ENCODE measurements around the gene CPLX3.

Gene CPLX3

DNA sequence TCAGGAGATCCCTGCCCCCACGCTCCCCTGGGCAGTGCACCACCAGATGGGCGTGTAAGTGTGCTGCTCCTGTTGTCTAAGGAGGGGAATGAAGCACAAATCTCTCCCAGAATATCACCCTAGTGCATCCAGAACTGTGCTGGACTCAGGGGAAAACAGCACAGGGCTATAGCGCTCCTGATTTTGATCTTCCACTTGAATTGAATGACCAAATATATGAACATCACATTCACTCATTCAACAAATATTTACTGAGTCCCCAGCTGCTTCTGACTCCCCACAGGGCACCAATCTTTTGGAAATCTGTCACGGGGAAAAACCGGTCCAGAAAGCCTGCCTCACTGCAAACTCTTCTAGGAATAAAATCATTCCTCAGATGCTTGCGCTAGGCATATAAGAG lies 2.4 kb downstream of the CPLX3 start:
- H3K4me3 ChIP-seq (ENCODE audit: low read depth, low read length): no peak overlapping the region
- TF ChIP-seq, protein P1, sequence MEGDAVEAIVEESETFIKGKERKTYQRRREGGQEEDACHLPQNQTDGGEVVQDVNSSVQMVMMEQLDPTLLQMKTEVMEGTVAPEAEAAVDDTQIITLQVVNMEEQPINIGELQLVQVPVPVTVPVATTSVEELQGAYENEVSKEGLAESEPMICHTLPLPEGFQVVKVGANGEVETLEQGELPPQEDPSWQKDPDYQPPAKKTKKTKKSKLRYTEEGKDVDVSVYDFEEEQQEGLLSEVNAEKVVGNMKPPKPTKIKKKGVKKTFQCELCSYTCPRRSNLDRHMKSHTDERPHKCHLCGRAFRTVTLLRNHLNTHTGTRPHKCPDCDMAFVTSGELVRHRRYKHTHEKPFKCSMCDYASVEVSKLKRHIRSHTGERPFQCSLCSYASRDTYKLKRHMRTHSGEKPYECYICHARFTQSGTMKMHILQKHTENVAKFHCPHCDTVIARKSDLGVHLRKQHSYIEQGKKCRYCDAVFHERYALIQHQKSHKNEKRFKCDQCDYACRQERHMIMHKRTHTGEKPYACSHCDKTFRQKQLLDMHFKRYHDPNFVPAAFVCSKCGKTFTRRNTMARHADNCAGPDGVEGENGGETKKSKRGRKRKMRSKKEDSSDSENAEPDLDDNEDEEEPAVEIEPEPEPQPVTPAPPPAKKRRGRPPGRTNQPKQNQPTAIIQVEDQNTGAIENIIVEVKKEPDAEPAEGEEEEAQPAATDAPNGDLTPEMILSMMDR (conservative IDR thresholded peaks at IDR 0.05; ENCODE audit: low read depth, low read length): no peak
- DNase-seq (ENCODE audit: low read depth): no peak

DNA sequence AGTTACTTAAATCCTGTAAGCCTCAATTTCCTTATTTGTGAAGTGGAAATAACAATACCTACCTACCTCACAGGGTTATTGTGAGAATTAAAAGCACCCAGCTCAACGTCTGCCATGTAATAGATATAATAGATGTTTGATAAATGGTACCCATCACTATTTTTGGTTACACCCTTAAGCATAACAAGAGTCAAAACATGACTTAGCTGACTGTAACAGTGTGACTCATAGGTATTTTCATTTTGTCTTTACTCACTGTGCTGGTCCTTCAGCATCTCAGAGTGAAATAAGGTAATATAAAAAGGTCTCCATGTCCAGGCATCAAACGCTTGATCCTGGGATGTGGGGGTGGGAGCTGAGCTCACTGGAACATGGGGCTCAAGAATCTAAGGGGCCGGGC lies 3.1 kb downstream of the CPLX3 start:
- no peak for DNase-seq (ENCODE audit: low read depth)
- TF ChIP-seq, protein P1 (conservative IDR thresholded peaks at IDR 0.05; ENCODE audit: low read depth, low read length): no peak
- H3K4me3 ChIP-seq (ENCODE audit: low read depth, low read length): no peak overlapping the region

DNA sequence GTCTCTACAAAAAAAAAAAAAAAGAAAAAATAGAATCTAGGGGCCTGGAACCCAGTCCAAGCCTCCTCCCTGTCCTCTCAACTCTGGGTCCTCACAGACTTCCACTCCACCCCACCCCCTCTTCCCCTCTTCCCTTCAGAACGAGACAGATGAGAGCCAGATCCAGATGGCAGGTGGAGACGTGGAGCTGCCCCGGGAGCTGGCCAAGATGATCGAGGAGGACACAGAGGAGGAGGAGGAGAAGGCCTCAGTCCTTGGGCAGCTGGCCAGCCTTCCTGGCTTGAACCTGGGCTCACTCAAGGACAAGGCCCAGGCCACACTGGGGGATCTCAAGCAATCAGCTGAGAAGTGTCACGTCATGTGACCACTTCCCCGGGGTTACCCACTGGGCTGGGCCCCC lies 3.6 kb downstream of the CPLX3 start:
- no peak for DNase-seq (ENCODE audit: low read depth)
- TF ChIP-seq, protein P1 (conservative IDR thresholded peaks at IDR 0.05; ENCODE audit: low read depth, low read length): no peak
- H3K4me3 ChIP-seq (ENCODE audit: low read depth, low read length): no peak overlapping the region

DNA sequence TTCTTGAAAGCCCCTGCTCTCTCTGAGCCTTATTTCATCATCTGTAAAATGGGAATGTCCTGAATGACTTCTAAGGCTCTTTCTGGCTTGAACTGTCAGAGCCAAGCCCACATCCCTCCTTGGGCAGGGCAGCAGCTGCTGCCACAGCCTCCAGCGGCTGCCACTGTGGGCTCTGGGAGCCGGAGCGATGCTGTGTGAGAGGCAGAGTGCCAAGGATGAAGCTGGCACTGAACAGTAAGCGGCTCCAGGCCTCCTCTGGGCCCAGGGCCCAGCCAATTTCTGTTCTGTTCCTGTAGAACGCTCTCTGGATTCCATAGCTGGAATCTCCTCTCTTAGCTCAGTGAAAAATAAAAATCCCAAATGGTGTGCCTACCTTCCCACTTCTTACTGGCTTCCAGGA lies 4.4 kb downstream of the CPLX3 start:
- no peak overlapping the region for H3K4me3 ChIP-seq (ENCODE audit: low read depth, low read length)
- DNase-seq (ENCODE audit: low read depth): no peak

DNA sequence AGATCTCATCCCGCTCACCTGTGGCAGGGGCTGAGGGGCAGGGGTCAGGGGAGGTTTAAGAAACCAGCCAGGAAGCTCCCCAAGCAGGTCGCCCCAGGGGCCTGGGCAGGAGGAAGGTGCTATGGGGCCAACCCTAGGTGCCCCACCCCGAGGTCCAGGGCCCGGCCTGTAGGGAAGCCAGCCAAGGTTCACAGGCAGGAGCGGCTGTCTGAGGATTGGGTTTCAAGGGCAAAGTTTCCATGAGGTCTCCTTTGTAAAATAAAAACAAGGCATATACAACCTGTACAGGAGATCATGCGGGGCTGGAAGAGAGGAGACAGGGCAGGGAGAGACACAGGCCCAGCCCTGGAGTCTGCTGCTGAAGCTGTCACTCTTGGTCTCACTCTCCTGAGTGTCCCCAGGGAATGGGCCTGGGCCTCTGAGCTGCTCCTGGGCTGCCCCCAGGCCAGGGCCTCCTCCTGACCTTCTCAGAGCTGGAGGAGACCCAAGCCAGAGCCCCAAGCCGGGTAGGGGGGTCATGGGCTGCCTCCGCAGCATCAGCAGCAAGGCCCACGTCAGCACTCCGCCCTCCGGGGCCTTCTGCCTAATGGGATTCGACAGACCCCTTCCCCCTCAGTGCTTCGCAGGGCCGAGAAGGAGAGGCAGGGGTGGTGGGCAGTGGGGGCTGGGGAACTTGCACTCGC lies 5.5 kb downstream of the CPLX3 start:
- TF ChIP-seq, protein P1 (conservative IDR thresholded peaks at IDR 0.05; ENCODE audit: low read depth, low read length): no peak
- no peak for DNase-seq (ENCODE audit: low read depth)
- H3K4me3 ChIP-seq (ENCODE audit: low read depth, low read length): no peak overlapping the region

More for the DNA sequence above, 4.4 kb downstream of the CPLX3 start:
- TF ChIP-seq, protein P1 (conservative IDR thresholded peaks at IDR 0.05; ENCODE audit: low read depth, low read length): no peak

DNA sequence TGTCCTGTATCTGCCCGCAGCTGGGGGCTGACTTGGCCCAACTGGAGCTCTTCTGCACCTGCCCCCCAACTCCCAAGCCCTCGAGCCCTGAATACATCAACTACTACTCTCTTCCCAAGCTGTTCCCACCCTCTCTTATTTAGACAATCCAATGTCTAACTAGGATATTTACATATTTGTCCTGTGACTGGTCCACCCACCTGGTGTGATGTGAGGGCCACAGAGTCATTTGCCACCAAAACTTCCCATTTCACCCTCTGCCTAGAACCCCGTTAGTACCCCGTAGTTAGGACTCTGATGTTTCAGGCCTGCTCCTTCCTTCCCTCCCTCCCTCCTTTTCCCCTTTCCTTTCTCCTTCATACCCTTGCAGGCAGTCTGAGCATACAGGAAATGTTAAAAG lies 6.4 kb downstream of the CPLX3 start:
- DNase-seq (ENCODE audit: low read depth): no peak
- TF ChIP-seq, protein P1 (conservative IDR thresholded peaks at IDR 0.05; ENCODE audit: low read depth, low read length): no peak
- no peak overlapping the region for H3K4me3 ChIP-seq (ENCODE audit: low read depth, low read length)

Data from choroid plexus epithelial cell (primary cell).